ENCODE data around the gene HTR3B.
"Not testable (repeated sequence)": the region's sequence is repeated elsewhere in the genome, so short reads cannot be mapped to it uniquely, and the experiment has no call there.

Gene HTR3B

DNA sequence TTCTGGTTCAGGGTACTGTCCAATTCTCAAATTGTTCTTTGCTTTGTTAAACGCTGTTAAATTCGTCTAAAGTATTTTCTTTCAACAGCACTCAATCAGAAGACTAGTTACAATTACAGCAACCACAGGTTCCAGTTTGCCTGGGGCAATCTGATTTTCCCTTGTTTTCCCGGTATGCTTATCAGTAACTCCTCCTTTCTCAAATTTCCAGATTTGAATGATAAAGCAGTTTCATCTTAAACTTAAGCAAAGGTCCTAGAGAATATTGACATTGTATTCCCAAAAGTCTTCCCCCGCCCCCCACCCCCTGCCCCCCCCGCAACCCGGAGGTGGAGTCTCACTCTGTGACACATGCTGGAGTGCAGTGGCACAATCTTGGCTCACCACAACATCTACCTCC, 18.7 kb upstream of the HTR3B start:
- DNase-seq (ENCODE audit: low read depth): no peak

GRCh38 chr11:113888848-113889247, 15.7 kb upstream of the HTR3B start:
- no peak for DNase-seq (ENCODE audit: low read depth)

DNA sequence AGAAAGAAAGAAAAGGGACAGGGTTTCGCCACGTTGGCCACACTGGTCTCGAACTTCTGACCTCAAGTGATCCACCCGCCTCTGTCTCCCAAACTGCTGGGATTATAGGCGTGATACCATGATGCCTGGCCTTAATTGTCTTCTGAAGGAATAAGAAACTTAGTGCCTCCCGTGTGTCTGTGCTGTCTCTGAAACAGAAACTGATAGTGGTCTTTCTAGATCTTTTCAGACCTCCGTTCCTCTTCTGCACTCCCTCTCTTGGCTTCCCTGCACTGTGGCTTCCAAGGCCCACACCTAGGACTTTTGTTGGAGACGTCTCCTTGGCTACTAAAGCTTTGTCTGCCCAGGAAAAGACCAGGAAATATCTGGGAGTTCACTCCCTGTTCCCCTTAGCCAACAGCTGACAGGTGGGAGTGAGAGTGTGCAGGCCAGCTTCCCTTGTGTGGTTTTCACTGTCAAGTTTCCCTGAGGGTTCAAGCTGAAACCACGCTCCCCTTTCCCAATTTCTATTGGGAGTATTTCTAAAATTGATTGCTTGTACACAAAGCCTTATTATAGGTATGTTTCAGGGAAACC, 10.1 kb upstream of the HTR3B start:
- DNase-seq (ENCODE audit: low read depth): no peak

DNA sequence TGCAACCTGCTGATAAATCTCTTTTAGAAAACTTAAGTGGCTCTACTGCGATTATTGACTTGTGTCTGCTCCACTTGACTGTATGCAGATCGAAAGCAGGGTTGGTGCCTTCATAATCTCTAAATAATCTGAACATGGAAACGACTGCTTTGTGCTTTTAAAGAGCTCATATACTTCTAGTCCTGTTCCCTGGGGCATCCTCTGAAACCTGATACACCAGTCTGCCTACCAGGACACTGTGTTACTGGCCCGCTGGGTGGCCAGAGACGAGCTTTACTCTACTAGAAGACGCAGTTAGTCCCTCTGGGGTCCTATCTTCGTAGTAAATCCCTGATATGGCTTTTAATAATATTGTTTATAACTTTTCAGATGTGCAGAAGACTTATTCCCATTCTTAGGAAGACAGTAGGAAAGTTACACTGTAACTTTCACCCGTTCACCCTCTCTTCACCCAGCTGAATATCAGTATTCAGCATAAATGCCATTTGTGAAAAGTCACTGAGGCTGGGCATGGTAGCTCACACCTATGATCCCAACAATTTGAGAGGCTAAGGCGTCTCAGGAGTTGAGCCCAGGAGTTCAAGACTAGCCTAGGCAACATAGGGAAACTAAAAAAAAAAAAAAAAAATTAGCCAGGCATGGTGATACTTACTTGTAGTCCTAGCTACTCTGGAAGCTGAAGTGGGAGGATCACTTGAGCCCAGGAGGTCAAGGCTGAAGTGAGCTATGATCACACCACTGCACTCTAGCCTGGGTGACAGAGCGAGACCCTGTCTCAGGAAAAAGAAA, 9.0 kb upstream of the HTR3B start:
- DNase-seq (ENCODE audit: low read depth): no peak

DNA sequence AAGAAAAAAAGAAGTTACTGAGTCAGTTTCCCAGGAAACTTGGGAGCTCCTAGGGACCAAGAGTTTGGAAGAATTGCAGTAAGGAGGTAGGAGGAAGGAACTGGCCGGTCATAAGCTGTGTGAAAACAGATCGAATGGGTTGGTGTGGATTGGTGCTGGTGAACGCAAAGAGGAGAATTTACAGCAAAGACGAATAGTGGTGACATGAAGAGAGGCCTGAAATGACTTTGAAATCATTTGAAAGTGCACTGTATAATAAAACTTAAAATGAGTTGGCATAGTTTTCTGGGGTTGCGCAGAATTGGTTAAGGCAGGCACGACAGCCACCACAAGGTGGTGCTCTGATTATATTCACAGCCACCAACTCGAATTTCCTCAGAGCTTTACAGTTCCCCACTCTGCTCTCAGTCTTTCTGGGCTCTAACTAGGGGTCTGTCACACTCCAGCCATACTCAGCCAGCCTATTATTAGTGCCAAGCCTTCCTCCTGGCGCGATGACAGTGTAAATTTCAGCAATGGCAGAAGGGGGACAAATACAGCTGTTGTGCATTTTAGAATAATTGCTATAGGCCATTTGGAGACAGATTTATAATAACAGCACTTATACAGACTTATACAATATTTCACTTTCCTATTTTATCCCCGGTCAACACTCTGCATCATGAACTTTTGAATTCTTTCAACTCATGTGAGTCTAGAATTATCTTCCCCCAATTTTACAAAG, 8.3 kb upstream of the HTR3B start:
- DNase-seq (ENCODE audit: low read depth): peak; percentile 39

- DNase-seq (ENCODE audit: low read depth): no peak
Measured at GRCh38 chr11:113901141-113901540, 3.5 kb upstream of the HTR3B start.

GRCh38 chr11:113906038-113906437, 1.4 kb downstream of the HTR3B start:
- peak; percentile 62 for DNase-seq (ENCODE audit: low read depth)

GRCh38 chr11:113906516-113906915, 1.9 kb downstream of the HTR3B start:
- no peak for DNase-seq (ENCODE audit: low read depth)

DNA sequence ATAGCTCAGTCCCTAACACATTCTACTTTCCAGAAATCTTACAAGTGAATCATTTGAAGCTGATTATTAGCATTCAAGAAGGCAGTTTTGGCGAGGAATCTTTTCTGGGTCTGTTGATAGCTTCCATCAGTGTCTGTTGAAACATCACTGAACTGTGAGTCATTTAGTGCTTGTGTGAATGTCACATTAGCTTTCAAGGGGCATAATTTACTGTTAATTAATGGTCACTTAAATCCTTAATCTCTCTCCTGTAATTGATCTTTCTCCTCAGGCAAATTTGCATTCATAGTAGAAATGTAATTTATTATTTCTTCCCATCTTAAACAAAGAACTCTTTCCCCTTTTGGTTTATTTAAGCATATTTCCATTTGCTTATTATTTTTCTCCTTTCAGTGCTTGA, 2.6 kb downstream of the HTR3B start:
- no peak for DNase-seq (ENCODE audit: low read depth)

DNA sequence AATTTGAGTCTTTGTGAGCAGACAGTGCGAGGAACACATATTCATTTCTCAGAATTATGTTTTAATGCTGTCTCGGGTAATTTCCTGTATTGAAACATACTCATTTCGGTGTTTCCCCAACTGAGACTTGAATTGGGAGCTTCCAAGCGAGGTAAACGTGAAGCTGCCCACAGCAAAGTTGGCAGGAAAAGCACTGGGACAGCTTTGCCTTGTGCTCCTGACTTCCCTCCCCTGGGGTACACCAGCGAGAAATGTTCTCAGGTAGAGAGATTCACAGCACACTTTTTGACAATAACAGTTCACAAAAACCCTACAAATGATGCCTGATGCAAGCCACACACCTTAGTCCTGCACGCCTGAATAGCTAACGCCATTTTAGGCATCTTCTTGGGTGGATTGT, 3.1 kb downstream of the HTR3B start:
- no peak for DNase-seq (ENCODE audit: low read depth)

DNA sequence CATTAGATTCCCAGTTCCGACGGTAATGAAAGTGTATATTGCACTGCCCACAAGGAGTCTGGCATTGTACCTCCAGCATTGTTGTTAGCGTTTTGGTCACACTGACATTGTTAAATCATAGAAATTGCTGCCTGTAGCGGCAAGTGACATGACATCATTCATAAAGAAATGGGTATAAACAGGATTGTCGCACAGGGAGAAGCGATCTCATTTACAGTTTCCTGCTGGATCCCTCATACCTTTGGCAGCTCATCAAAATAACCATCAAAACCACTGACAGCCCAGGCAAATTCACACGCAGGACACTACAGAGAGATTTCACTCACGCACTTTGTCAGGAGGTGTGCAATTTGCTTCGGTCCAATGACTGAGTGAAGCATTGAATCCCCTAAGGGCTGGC, 3.5 kb downstream of the HTR3B start:
- DNase-seq (ENCODE audit: low read depth): no peak

- not testable (repeated sequence) for DNase-seq (ENCODE audit: low read depth)
Measured at GRCh38 chr11:113911491-113911890, 6.9 kb downstream of the HTR3B start.

- DNase-seq (ENCODE audit: low read depth): no peak
Measured at GRCh38 chr11:113923572-113923971, 19.0 kb downstream of the HTR3B start.

DNA sequence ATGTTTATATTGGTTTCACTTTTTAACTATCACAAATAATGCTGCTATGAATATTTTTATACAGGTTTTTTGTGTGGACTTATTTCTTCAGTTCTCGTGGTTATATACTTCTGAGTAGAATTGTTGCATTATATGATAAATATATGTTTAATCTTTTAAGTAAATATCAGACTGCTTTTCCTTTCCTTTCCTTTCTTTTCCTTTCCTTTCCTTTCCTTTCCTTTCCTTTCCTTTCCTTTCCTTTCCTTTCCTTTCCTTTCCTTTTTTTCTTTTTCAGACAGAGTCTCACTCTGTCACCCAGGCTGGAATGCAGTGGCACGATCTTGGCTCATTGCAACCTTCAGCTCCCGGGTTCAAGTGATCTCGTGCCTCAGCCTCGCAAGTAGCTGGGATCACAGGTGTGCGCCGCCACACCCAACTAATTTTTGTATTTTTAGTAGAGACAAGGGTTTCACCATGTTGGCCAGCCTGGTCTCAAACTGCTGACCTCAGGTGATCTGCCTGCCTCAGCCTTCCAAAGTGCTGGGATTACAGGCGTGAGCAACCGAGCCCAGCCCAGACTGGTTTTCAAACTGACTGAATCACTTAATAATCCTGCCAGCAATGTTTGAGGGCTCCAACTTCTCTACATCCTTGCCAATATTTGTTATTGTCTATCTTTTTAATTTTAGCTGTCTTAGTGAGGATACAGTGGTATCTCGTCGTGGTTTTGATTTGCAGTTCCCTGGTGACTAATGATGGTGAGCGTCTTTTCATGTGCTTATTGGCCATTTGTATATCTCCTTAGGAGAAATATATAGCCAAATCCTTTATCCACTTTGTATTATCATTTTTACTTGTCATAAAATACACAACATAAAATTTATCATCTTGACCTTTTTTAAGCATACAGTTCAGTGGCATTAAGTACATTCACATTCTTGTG, 21.9 kb downstream of the HTR3B start:
- DNase-seq (ENCODE audit: low read depth): peak; percentile 4

DNA sequence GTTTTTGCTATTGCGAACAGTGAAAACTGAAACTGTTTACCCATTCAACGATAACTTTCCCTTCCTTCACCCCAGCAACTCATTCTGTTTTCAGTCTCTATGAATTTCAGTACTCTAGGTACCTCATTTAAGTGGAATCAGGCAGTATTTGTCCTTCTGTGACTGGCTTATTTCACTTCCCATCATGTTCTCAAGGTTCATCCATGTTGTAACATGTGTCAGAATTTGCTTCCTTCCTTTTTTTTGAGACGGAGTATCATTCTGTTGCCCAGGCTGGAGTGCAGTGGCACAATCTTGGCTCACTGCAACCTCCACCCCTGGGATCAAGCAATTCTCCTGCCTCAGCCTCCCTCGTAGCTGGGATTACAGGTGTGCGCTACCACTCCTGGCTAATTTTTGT, 23.7 kb downstream of the HTR3B start:
- no peak for DNase-seq (ENCODE audit: low read depth)

DNA sequence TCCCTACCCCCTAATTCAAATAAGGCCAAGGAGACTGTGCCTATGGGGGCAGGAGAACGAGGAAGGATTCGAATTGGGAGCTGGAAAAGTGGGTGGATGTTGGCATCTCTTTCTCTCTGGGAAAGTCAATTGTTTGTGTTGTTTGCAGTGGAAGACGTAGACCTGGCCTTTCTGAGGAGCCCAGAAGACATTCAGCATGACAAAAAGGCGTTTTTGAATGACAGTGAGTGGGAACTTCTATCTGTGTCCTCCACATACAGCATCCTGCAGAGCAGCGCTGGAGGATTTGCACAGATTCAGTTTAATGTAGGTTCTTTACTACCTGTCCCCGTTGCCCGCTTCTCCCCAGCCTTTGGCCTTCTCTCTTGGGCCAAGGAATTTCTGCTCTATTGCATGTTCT, 28.2 kb downstream of the HTR3B start:
- no peak for DNase-seq (ENCODE audit: low read depth)

GRCh38 chr11:113934193-113934592, 29.6 kb downstream of the HTR3B start:
- not testable (repeated sequence) for DNase-seq (ENCODE audit: low read depth)

DNA sequence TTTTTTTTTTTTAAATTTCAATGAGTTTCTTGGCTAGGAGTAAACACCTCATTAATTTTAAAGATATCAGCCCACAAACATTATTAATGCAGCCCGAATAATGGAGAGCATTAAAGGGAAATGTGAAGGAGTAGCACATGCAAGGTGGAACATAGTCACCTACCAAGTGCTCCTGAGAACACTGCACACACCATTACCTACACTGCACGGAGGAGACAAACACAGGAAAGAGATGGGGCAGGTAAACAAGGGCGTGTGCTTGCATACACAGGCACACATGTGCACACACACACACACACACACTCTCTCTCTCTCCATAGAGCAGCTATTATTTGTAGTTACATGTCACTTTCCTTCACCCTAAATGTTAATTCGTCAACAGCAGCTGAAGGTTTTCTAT, 30.2 kb downstream of the HTR3B start:
- DNase-seq (ENCODE audit: low read depth): no peak

DNA sequence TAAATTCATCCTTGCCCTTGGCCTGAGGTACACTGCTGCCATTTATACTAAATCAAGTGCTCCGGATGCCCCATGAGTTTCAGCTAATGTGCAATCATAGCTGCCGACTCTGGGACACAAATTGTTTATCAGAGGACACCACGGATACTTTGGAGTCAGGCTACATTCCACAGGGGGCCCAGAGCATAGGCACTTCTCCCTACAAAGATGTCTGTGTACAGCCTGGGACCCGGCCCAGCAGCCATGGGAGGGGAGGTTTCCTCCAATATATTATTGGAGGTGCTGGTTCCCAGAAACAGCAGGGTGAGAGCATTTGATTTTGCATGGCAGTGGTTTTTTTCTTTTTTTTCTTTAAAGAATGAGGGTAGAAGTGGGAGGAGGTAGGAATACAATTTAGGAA, 31.3 kb downstream of the HTR3B start:
- no peak for DNase-seq (ENCODE audit: low read depth)

- DNase-seq (ENCODE audit: low read depth): no peak
Measured at GRCh38 chr11:113937918-113938317, 33.3 kb downstream of the HTR3B start.

GRCh38 chr11:113942256-113942655, 37.7 kb downstream of the HTR3B start:
- no peak for DNase-seq (ENCODE audit: low read depth)

DNA sequence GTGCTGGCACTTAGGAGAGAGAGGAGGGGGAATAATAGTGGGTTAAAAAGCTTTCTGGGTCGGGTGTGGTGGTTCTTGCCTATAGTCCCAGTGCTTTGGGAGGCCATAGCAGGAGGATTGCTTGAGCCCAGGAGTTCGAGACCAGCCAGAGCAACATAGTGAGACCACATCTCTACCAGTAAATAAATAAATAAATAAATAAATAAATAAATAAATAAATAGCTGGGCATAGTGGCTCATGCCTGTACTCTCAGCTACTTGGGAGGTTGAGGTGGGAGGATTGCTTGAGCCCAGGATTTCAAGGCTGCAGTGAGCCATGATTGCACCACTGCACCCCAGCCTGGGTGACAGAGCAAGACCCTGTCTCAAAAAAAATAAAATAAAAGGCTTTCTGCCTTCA, 41.6 kb downstream of the HTR3B start:
- DNase-seq (ENCODE audit: low read depth): not testable (repeated sequence)

All from ELR (cell line).